HS-27A (cell line): ENCODE data around the gene NOXA1.

Source experiments
- DNase-seq: peaks from one replicate; pipeline ENCODE4 v3.0.0-alpha.2; 2012; ENCODE audit warnings: low read depth, missing footprints

Gene NOXA1

GRCh38 chr9:137426018-137426681 is 3.0 kb downstream of the NOXA1 start:
- DNase-seq, result no peak

- DNase-seq, result no peak
These were observed 4.5 kb downstream of the NOXA1 start for GRCh38 chr9:137427454-137428310.

- no peak for DNase-seq
These were observed 5.1 kb downstream of the NOXA1 start for GRCh38 chr9:137428311-137428630.

GRCh38 chr9:137428841-137429545 is 5.8 kb downstream of the NOXA1 start:
- no peak for DNase-seq

GRCh38 chr9:137429546-137429890 is 6.3 kb downstream of the NOXA1 start:
- DNase-seq, result no peak

- no peak for DNase-seq
These were observed 7.0 kb downstream of the NOXA1 start for GRCh38 chr9:137429974-137430722.

- no peak for DNase-seq
These were observed 7.7 kb downstream of the NOXA1 start for GRCh38 chr9:137430723-137431415.

GRCh38 chr9:137431416-137431931 is 8.3 kb downstream of the NOXA1 start:
- DNase-seq, result no peak

- no peak for DNase-seq
These were observed 9.6 kb downstream of the NOXA1 start for GRCh38 chr9:137432687-137433348.

GRCh38 chr9:137433349-137433915 is 10.2 kb downstream of the NOXA1 start:
- no peak for DNase-seq

- DNase-seq, result no peak
These were observed 10.8 kb downstream of the NOXA1 start for GRCh38 chr9:137433916-137434431.

- no peak for DNase-seq
These were observed 11.5 kb downstream of the NOXA1 start for GRCh38 chr9:137434498-137435380.

GRCh38 chr9:137435381-137435891 is 12.2 kb downstream of the NOXA1 start:
- no peak for DNase-seq

- no peak for DNase-seq
These were observed 13.0 kb downstream of the NOXA1 start for GRCh38 chr9:137435980-137436760.

GRCh38 chr9:137436761-137437600 is 13.8 kb downstream of the NOXA1 start:
- no peak for DNase-seq

GRCh38 chr9:137437691-137438590 is 14.7 kb downstream of the NOXA1 start:
- no peak for DNase-seq
